ENCODE results near the gene CALML5.

CALML5 gene

DNA sequence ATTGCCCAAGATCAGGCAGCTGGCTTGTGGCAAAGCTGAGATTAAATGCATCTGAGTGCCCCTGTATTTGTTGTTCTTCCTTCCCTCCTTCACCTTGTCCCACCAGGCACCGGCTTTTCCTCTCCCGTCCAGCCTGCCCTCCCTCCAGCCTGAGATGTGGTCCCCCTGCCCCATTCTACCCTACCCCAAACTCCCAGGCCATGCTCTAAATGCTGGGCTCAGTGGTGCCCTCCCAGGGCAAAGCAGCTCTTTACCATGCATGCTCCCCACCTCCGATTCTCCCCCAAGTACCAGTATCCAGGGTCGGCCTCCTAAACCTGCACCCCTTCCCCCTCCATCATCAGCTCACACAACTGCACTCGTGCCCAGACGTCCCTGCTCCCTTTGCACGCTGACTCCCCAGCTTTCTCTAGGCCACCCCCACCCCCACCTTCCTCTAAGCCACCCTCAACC lies 36.5 kb downstream of the CALML5 start:
- no peak overlapping the region for H3K4me3 ChIP-seq (ENCODE audit: low read depth in 1 of 2, low read length in 2 of 2)
- H3K4me1 ChIP-seq (ENCODE audit: insufficient read depth, low read length) = peaks cover 46% of the 10 kb centered on the region
- H3K27ac ChIP-seq (ENCODE audit: low read depth, low read length) = no peak overlapping the region
- H3K27me3 ChIP-seq (ENCODE audit: control insufficient read depth in 1 of 2, insufficient read depth in 2 of 2, low read length in 2 of 2) = no peaks in the 10 kb centered on the region
- H3K9ac ChIP-seq (ENCODE audit: low read length) = no peak overlapping the region
- peaks cover 14% of the 10 kb centered on the region for H3K36me3 ChIP-seq (ENCODE audit: insufficient read depth, low read length)
- H3K9me3 ChIP-seq (ENCODE audit: low read length) = no peaks in the 10 kb centered on the region

DNA sequence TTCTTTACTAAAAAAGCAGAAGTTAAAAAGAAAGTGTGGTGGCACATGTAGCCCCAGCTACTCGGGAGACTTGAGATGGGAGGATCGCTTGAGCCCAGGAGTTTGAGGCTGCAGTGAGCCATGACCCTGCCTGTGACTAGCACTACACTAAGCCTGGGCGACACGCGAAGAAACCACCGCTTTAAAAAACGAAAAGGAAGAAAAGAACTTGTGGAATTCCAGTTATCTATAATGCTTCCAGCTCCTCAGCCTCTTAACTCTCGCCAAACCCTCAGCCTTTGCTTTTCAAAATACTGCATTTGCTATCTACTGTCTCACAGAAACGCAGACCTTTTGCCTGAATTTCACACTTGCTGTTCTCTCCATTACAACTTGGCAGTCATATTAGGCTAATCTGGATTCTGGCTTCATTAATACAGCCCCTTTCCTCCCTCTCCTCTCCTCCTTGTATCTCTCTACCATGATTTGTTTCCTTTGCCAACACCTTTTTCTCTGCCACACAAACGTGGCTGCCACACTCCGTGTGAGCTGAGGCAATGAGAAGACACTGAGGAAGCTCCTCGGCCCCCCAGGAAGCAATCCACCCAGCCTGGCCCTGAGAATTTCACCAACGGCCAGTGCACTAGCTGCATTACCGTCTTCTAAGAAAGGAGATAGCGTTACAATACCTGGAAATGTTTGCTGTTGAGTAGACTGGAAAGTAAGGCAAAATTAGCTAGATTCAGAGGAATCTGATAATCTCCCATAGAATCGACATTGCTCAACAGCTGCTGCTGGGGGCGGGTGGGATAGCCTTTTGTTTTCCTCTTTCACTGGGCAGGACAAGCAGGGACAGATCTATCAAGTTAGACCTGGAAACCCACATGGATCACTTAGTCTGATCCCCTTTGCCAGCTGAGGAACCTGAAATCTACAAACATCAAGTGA lies 37.2 kb downstream of the CALML5 start:
- Histone ChIP-seq H3K9me3 (ENCODE audit: low read length) (no peaks in the 10 kb centered on the region), H3K27ac (ENCODE audit: low read depth, low read length) (peak overlapping the region; percentile 13), H3K9ac (ENCODE audit: low read length) (no peak overlapping the region), H3K27me3 (ENCODE audit: control insufficient read depth in 1 of 2, insufficient read depth in 2 of 2, low read length in 2 of 2) (no peaks in the 10 kb centered on the region), H3K36me3 (ENCODE audit: insufficient read depth, low read length) (peaks cover 18% of the 10 kb centered on the region), H3K4me1 (ENCODE audit: insufficient read depth, low read length) (peaks cover 41% of the 10 kb centered on the region), H3K4me3 (ENCODE audit: low read depth in 1 of 2, low read length in 2 of 2) (no peak overlapping the region)

DNA sequence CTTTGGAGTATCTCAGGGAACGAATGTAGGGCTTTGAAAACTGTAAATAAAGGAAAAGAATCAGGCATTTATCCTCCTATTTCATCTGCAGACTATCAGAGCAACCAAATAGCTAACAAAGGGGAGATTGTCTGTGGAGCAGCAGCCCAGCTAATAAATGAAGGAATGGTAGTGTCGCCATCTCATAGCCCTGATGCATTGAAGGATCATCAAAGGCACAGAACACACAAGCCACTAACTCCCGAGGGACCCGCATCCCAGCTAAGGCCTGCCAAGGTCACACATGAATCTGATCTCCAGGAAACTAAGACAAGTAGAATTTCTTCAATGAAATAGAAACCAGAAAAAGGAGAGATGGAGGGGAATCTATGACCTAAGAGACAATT lies 38.2 kb downstream of the CALML5 start:
- Histone ChIP-seq H3K9ac (ENCODE audit: low read length) (no peak overlapping the region), H3K27me3 (ENCODE audit: control insufficient read depth in 1 of 2, insufficient read depth in 2 of 2, low read length in 2 of 2) (no peaks in the 10 kb centered on the region), H3K9me3 (ENCODE audit: low read length) (no peaks in the 10 kb centered on the region), H3K4me3 (ENCODE audit: low read depth in 1 of 2, low read length in 2 of 2) (no peak overlapping the region), H3K4me1 (ENCODE audit: insufficient read depth, low read length) (peaks cover 31% of the 10 kb centered on the region), H3K27ac (ENCODE audit: low read depth, low read length) (no peak overlapping the region), H3K36me3 (ENCODE audit: insufficient read depth, low read length) (peaks cover 25% of the 10 kb centered on the region)

DNA sequence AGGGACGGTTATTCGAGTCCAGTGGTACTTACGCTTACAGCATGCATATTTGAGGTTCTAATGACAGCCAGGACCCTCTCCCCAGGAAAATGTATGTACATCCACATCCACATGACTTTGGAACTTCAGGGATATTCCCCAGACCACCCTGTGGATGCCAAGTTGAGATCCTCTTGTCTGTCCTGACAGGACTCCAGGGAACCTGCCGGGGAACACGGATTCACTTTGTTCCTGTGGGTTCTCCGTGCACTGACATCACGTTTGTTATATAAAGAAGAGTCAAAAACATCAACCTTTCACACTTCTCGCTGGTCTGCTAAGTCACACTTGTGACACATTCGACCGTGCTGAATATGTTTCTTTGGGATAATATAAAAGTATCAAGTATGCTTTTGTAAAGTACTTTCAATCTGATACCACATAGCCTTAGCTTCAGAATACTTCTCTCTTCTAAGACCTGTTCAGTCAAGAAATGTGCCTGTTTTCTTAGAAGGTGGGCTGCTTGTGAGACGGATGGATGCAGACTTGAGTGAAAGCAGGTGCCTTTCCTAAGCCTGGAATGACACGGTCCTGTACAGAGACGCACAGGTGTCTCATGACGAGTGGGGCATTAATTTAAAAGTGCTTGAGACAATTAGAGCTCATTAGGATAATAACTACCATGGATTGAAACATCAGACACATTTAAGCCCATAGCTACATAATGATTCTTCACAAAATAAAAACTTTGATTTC lies 38.7 kb downstream of the CALML5 start:
- Histone ChIP-seq H3K9me3 (ENCODE audit: low read length) (no peaks in the 10 kb centered on the region), H3K36me3 (ENCODE audit: insufficient read depth, low read length) (peaks cover 31% of the 10 kb centered on the region), H3K4me3 (ENCODE audit: low read depth in 1 of 2, low read length in 2 of 2) (no peak overlapping the region), H3K4me1 (ENCODE audit: insufficient read depth, low read length) (peaks cover 25% of the 10 kb centered on the region), H3K27ac (ENCODE audit: low read depth, low read length) (no peak overlapping the region), H3K27me3 (ENCODE audit: control insufficient read depth in 1 of 2, insufficient read depth in 2 of 2, low read length in 2 of 2) (no peaks in the 10 kb centered on the region), H3K9ac (ENCODE audit: low read length) (no peak overlapping the region)

DNA sequence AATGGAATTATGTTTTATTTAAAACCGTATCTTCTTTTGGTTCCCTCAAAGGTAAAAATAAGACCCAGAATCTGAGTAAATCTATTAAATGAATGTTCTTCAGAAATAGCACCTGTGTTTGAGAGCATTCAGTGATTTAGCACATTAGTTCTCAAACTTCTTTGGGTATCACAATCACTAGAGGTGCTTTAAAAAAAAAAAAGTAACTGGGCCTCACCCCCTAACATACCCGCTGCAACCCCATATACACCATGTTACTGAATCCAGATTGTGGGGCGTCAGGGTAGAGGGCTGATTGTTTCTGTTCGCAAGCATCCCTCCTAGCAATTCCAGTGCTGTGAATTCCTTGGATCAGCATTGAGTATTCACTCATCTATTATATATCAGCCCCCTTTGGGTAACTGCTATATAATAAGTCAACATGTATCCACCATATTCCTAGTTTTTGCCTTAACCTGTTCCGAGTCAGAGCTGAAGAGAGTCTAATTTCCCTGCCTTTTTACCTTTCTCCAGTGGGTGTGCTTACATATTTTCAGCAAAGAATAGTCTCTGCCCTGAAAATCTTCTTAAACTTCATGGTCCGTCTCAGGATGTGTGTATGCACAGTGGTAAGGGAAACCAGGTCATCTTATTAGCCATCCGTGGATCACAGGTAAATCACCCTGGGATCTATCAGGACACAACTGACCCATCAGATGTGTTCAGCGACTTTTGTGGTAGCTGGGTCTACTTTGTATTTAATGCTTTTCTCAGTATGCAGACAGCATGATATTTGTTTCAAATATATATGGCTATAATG lies 40.2 kb downstream of the CALML5 start:
- H3K36me3 ChIP-seq (ENCODE audit: insufficient read depth, low read length) = peaks cover 46% of the 10 kb centered on the region

DNA sequence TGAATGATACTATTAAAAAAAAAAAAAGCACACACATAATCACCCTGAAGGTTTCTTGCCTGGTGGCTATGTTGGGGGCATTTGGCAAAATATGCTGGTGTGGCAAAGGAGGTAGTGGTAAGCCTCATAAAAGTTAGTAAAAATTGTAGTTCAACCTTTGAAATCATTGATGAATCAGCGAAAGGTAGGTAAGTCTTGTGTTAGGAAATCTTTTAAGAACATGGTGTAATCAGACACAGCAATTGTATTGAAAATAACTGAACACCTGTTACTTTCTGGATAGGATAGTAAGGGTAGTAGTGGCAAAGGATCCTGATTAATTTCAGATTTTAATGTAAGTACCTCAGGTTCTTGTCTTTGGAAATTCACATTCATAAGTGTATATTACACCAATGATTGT lies 40.9 kb downstream of the CALML5 start:
- Histone ChIP-seq H3K4me3 (ENCODE audit: low read depth in 1 of 2, low read length in 2 of 2) (no peak overlapping the region), H3K27me3 (ENCODE audit: control insufficient read depth in 1 of 2, insufficient read depth in 2 of 2, low read length in 2 of 2) (no peaks in the 10 kb centered on the region), H3K9ac (ENCODE audit: low read length) (no peak overlapping the region), H3K4me1 (ENCODE audit: insufficient read depth, low read length) (peaks cover 15% of the 10 kb centered on the region), H3K27ac (ENCODE audit: low read depth, low read length) (no peak overlapping the region), H3K9me3 (ENCODE audit: low read length) (no peaks in the 10 kb centered on the region), H3K36me3 (ENCODE audit: insufficient read depth, low read length) (peaks cover 53% of the 10 kb centered on the region)

More for the DNA sequence above, 40.2 kb downstream of the CALML5 start:
- Histone ChIP-seq H3K9ac (ENCODE audit: low read length) (no peak overlapping the region), H3K27me3 (ENCODE audit: control insufficient read depth in 1 of 2, insufficient read depth in 2 of 2, low read length in 2 of 2) (no peaks in the 10 kb centered on the region), H3K4me3 (ENCODE audit: low read depth in 1 of 2, low read length in 2 of 2) (no peak overlapping the region), H3K4me1 (ENCODE audit: insufficient read depth, low read length) (peaks cover 12% of the 10 kb centered on the region), H3K27ac (ENCODE audit: low read depth, low read length) (no peak overlapping the region), H3K9me3 (ENCODE audit: low read length) (no peaks in the 10 kb centered on the region)

DNA sequence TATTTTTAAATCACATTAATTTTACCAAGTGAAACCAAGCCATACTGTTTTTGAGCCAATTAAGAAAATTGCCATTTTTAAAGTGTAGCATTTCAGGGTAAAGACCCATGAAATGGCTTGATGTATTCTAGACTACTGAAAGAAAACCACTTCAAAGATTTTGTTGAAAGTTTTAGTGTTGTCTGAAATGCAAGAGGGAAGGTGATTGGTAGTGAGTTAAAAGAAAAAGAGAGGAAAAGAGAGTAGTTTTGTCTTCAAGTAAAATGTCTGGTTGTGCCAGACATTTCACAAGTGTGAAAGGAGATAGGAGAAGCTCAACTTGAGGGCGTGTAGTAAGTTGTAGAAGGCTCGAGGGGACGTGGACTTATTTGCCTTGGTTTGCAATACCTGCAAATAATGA lies 41.6 kb downstream of the CALML5 start:
- Histone ChIP-seq H3K4me1 (ENCODE audit: insufficient read depth, low read length) (peaks cover 22% of the 10 kb centered on the region), H3K27me3 (ENCODE audit: control insufficient read depth in 1 of 2, insufficient read depth in 2 of 2, low read length in 2 of 2) (no peaks in the 10 kb centered on the region), H3K9me3 (ENCODE audit: low read length) (no peaks in the 10 kb centered on the region), H3K9ac (ENCODE audit: low read length) (no peak overlapping the region), H3K4me3 (ENCODE audit: low read depth in 1 of 2, low read length in 2 of 2) (no peak overlapping the region), H3K36me3 (ENCODE audit: insufficient read depth, low read length) (peaks cover 57% of the 10 kb centered on the region), H3K27ac (ENCODE audit: low read depth, low read length) (no peak overlapping the region)

DNA sequence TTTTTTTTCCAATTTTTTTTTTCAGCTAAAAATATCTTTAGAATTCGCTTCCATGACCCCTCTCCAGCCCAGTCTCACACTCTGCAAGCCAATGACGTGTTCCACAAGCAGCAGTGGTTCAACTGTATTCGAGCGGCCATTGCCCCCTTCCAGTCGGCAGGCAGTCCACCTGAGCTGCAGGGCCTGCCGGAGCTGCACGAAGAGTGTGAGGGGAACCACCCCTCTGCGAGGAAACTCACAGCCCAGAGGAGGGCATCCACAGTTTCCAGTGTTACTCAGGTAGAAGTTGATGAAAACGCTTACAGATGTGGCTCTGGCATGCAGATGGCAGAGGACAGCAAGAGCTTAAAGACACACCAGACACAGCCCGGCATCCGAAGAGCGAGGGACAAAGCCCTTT lies 42.8 kb downstream of the CALML5 start:
- Histone ChIP-seq H3K9me3 (ENCODE audit: low read length) (no peaks in the 10 kb centered on the region), H3K9ac (ENCODE audit: low read length) (no peak overlapping the region), H3K36me3 (ENCODE audit: insufficient read depth, low read length) (peaks cover 57% of the 10 kb centered on the region), H3K27ac (ENCODE audit: low read depth, low read length) (no peak overlapping the region), H3K4me3 (ENCODE audit: low read depth in 1 of 2, low read length in 2 of 2) (no peak overlapping the region), H3K4me1 (ENCODE audit: insufficient read depth, low read length) (peaks cover 18% of the 10 kb centered on the region), H3K27me3 (ENCODE audit: control insufficient read depth in 1 of 2, insufficient read depth in 2 of 2, low read length in 2 of 2) (no peaks in the 10 kb centered on the region)

DNA sequence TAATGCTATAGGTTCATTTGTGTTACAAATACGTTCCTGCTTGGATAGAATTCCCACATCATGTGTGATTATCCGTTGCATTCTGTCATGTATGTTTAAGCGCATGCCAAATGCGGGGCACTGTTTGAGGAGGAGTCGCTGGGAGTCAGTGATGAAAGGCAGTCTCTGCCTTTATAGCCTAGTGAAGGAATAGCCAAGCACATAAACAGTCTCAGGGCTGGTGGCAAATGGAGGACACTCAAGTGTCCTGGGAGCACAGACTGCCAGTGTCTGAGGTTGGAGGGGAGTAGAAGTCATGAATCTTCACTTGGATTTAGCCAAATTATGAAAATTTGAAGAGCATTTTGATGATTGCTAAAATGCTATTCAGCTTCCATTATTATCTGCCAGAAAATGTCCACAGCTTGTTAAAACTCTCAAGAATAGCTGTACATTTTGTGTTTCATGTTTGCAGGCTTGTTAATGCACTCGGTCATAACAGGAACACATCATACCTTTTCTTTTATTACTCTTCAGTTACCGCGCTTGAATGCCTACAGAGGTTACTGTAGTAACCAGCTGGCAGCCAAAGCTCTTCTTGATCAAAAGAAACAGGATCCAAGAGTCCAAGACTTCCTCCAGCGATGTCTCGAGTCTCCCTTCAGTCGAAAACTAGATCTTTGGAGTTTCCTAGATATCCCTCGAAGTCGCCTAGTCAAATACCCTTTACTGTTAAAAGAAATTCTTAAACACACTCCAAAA lies 45.5 kb downstream of the CALML5 start:
- no peaks in the 10 kb centered on the region for H3K9me3 ChIP-seq (ENCODE audit: low read length)
- peak overlapping the region; percentile 16 for H3K27ac ChIP-seq (ENCODE audit: low read depth, low read length)
- no peaks in the 10 kb centered on the region for H3K27me3 ChIP-seq (ENCODE audit: control insufficient read depth in 1 of 2, insufficient read depth in 2 of 2, low read length in 2 of 2)
- H3K36me3 ChIP-seq (ENCODE audit: insufficient read depth, low read length) = peaks cover 50% of the 10 kb centered on the region
- no peak overlapping the region for H3K9ac ChIP-seq (ENCODE audit: low read length)
- H3K4me3 ChIP-seq (ENCODE audit: low read depth in 1 of 2, low read length in 2 of 2) = no peak overlapping the region
- H3K4me1 ChIP-seq (ENCODE audit: insufficient read depth, low read length) = peaks cover 21% of the 10 kb centered on the region

DNA sequence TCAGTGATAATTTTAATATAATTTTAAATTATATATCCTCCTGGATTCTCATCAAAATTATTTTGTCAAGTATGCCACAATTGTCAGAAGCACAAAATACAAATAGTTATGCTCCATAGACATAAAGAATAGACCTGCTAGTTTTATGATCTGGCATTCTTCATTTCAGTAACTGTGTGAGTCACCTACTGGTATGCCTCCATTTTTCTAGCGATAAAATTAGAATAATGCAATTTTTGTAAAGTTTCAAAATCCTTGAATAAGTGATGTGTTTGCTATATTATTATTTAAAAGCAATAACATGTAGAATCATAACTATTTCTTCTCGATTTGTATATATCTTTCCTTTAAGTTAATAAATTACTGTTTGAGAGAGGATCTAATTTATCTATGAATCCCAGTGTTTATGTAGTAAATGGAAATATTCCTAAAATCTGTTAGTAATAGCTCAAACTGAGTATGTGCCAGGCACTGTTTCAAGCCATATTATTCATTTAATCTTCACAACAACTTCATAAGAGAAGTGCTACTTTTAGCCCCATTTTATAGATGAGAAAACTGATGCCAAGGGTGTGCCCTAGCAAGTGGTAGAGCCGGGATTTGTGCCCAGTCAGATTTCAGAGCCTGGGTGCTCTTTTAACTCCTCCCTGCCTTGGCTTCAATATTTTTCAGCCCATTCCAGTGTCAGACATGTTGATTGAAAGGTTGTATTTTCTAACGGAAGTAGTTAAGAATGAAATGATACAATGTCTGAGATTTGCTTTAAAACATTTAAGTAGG lies 48.6 kb downstream of the CALML5 start:
- Histone ChIP-seq H3K9me3 (ENCODE audit: low read length) (no peaks in the 10 kb centered on the region), H3K9ac (ENCODE audit: low read length) (no peak overlapping the region), H3K4me3 (ENCODE audit: low read depth in 1 of 2, low read length in 2 of 2) (no peak overlapping the region), H3K4me1 (ENCODE audit: insufficient read depth, low read length) (peaks cover 26% of the 10 kb centered on the region), H3K27me3 (ENCODE audit: control insufficient read depth in 1 of 2, insufficient read depth in 2 of 2, low read length in 2 of 2) (no peaks in the 10 kb centered on the region), H3K36me3 (ENCODE audit: insufficient read depth, low read length) (peaks cover 28% of the 10 kb centered on the region), H3K27ac (ENCODE audit: low read depth, low read length) (peak overlapping the region; percentile 14)
